ENCODE data around the gene CLEC19A.
"Not testable (repeated sequence)": the region's sequence is repeated elsewhere in the genome, so short reads cannot be mapped to it uniquely, and the experiment has no call there.

The CLEC19A gene

GRCh38 chr16:19321186-19321585 lies 35.7 kb downstream of the CLEC19A start:
- DNase-seq (ENCODE audit: low read depth in 1 of 2, low spot score in 1 of 2): not testable (repeated sequence)

DNA sequence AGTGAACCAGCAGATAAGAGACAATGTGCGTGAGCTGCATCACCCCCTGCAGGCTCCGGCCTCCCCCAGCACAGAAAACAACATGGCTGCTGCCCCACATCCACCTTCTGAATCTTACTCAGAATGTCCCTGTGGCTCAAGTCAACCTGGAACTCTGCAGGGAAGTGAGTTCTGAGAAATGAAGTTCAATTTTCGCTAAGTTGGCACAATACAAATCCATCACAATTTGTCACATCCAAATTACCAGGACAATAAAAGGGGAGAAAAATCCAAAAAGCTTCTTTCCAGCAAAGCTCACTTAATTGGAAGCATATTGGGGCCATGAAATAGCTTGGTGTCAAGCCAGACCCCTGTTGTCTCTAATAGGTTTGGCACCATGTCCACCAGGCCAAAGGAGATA lies 38.1 kb downstream of the CLEC19A start:
- no peak for DNase-seq (ENCODE audit: low read depth in 1 of 2, low spot score in 1 of 2)

DNA sequence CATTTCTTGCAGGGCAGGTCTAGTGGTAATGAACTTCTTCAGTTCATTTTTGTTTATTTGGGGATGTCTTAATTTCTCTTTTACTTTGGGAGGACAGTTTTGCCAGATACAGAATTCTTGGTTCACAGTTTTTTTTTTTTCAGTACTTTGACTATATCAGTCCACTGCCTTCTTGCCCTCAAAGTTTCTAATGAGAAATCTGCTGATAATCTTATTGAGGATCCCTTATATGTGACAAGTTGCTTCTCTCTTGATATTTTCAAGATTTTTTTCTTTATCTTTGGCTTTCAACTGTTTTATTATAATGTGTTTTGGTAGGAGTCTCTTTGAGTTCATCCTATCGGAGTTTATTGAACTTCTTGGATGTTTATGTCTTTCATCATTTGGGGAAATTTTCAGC lies 42.8 kb downstream of the CLEC19A start:
- no peak for DNase-seq (ENCODE audit: low read depth in 1 of 2, low spot score in 1 of 2)

GRCh38 chr16:19329932-19330331 lies 44.4 kb downstream of the CLEC19A start:
- DNase-seq (ENCODE audit: low read depth in 1 of 2, low spot score in 1 of 2): no peak

DNA sequence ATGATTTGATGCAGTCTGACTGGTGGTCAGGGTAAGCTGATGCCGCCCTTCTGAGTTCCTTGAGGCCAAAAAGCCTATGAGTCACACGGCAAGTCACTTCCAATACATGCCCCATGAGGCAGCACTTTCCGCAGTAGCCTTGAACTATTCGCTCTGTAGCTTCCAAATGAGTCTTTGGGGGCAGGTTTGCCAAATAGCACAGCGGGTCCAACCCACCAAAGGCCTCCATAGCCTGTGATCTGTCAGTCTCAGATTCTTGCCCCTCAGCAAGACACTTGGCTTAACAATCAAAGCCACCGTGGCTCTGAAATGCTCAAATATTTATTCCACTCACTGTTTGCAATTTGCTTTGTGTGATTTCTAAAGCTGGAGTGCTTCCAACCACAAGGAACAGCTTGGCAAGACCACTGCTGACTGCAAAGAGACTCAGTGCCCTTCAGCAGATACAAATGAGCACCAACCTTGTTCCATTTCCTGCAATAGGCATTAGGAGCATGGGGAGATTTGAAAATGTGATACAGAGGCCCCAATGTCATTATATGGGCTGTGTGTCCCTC lies 45.4 kb downstream of the CLEC19A start:
- no peak for DNase-seq (ENCODE audit: low read depth in 1 of 2, low spot score in 1 of 2)

DNA sequence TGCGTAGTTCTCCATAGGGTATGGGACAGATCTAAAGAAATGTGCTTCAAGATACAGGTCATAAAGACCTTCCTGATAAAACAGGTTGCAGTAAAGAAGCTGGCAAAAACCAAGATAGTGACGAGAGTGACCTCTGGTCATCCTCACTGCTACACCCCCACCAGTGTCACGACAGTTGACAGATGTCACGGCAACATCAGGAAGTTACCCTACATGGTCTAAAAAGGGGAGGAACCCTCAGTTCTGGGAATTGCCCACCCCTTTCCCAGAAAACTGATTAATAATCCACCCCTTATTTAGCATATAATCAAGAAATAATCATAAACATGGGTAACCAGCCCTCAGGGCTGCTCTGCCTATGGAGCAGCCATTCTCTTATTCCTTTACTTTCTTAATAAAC lies 46.3 kb downstream of the CLEC19A start:
- DNase-seq (ENCODE audit: low read depth in 1 of 2, low spot score in 1 of 2): no peak

GRCh38 chr16:19338335-19338734 lies 52.8 kb downstream of the CLEC19A start:
- DNase-seq (ENCODE audit: low read depth in 1 of 2, low spot score in 1 of 2): no peak

DNA sequence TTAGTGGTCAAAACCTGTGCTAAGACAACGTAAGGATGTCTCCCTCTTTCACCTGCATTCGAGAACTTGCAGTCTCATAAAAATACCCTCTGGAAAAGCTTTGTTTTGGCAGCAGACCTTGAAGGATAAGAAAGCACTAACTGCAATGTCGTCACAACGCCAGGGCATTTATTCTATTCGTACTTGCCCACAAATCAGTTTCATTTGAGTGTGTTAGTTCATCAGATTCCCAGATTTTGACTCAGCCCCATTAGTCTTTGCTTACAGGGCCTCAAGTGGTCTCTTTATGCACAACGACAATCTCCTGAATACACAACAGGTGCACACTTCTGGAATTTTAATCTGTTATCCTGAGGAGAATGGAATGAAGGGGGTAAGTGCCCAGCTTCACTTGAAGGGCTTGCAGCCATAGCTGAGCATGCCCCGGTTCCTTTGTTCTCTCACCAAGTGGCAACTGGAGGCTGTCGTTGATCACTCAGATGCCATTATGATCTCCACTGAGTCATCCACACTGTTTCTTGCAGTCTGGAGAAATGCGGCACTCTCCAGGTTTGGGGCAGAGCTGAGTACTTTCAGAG lies 58.8 kb downstream of the CLEC19A start:
- DNase-seq (ENCODE audit: low read depth in 1 of 2, low spot score in 1 of 2): no peak

- DNase-seq (ENCODE audit: low read depth in 1 of 2, low spot score in 1 of 2): no peak
Observed at GRCh38 chr16:19344980-19345379, 59.4 kb downstream of the CLEC19A start.

GRCh38 chr16:19346335-19346922 lies 60.9 kb downstream of the CLEC19A start:
- no peak for DNase-seq (ENCODE audit: low read depth in 1 of 2, low spot score in 1 of 2)

DNA sequence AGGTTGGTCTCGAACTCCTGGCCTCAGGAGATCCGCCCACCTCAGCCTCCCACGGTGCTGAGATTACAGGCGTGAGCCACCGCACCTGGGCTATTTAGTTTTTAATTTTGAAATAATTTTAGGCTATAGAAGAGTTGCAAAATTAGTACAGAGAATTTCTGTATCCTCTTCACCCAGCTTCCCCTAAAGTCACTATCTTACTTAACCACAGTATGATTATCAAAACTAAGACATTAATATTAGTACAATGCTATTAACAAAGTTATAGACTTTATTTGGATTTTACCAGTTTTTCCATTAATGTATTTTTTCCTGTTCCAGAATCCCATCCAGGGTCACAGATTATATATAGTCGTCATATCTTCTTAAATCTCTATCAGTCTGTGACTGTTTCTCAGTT lies 62.6 kb downstream of the CLEC19A start:
- DNase-seq (ENCODE audit: low read depth in 1 of 2, low spot score in 1 of 2): no peak

- no peak for DNase-seq (ENCODE audit: low read depth in 1 of 2, low spot score in 1 of 2)
Observed at GRCh38 chr16:19348578-19349315, 63.2 kb downstream of the CLEC19A start.

- DNase-seq (ENCODE audit: low read depth in 1 of 2, low spot score in 1 of 2): no peak
Observed at GRCh38 chr16:19354371-19354770, 68.8 kb downstream of the CLEC19A start.

DNA sequence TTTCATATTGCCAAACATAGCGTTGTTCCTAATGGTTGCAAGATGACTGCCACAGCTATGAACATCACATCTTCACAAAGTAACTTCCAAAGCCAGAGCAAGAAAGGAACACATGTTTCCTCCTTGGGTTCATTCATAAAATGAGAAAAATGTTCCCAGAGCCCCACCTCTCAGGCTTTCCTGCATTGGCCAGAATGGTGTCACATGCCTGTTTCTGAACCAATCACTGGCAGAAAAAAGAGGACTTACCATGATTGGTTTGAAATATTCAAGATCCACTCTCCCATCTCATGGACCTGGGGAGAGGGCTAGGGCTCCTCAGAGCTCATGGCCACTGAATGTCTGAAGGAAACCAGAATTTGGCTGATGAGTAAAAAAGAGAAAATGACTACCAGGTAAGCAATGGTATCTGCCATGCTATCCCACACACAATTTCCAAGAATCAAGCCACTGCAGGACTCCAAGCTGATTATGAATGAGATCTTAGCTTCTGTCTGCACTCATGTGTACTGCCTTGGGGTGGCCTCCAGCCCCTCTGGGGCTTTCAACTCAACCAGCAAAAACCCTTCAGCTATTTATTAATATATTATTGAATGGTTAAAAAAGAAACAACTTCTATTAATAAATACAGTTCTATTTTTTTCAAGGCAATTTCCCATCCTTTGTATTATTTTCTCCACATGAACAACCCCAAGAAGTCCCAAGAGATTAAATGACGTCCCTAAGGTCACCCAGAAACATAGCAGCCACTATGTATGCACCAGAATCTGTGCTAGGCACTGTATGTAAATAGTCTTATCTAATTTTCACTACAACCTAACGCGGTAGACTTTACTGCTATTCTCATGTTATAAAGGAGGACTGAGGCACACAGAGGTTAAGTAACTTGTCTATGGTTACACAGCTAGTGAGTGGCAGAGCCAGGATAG lies 70.8 kb downstream of the CLEC19A start:
- no peak for DNase-seq (ENCODE audit: low read depth in 1 of 2, low spot score in 1 of 2)

GRCh38 chr16:19359556-19359955 lies 74.0 kb downstream of the CLEC19A start:
- no peak for DNase-seq (ENCODE audit: low read depth in 1 of 2, low spot score in 1 of 2)
